ENCODE data around the gene PDE4D.

The PDE4D gene

GRCh38 chr5:59424515-59424914 is 469.0 kb downstream of the PDE4D start:
- no peak for DNase-seq (ENCODE audit: extremely low spot score)

GRCh38 chr5:59423021-59423420 is 470.5 kb downstream of the PDE4D start:
- TF ChIP-seq HDGF (IDR thresholded peaks at IDR 0.05; ENCODE audit: borderline replicate concordance) (no peak), LEF1 (IDR thresholded peaks at IDR 0.05; ENCODE audit: borderline replicate concordance) (no peak), L3MBTL2 (conservative IDR thresholded peaks at IDR 0.05) (no peak), CTBP1 (IDR thresholded peaks at IDR 0.05; ENCODE audit: borderline replicate concordance) (no peak), FOXA1 (IDR thresholded peaks at IDR 0.05) (no peak), SUZ12 (IDR thresholded peaks at IDR 0.05) (no peak), SP1 (IDR thresholded peaks at IDR 0.05) (no peak), PKNOX1 (IDR thresholded peaks at IDR 0.05) (no peak), BHLHE40 (IDR thresholded peaks at IDR 0.05; ENCODE audit: borderline replicate concordance) (no peak), FOXM1 (IDR thresholded peaks at IDR 0.05; ENCODE audit: borderline replicate concordance) (no peak), ARNT (IDR thresholded peaks at IDR 0.05) (no peak), FOXK2 (IDR thresholded peaks at IDR 0.05) (no peak), ELF4 (IDR thresholded peaks at IDR 0.05) (no peak), ZNF384 (IDR thresholded peaks at IDR 0.05) (no peak), TARDBP (IDR thresholded peaks at IDR 0.05) (no peak), NFRKB (IDR thresholded peaks at IDR 0.05) (no peak)
- POLR2A ChIA-PET = no interaction called here
- DNase-seq (ENCODE audit: extremely low spot score) = no peak
- CTCF ChIA-PET = no interaction called here

More at GRCh38 chr5:59424515-59424914, 469.0 kb downstream of the PDE4D start:
- TF ChIP-seq LEF1 (IDR thresholded peaks at IDR 0.05; ENCODE audit: borderline replicate concordance) = no peak
- no peak for TF ChIP-seq FOXK2 (IDR thresholded peaks at IDR 0.05)
- TF ChIP-seq SP1 (IDR thresholded peaks at IDR 0.05) = no peak
- TF ChIP-seq CTBP1 (IDR thresholded peaks at IDR 0.05; ENCODE audit: borderline replicate concordance) = no peak
- no peak for TF ChIP-seq NFRKB (IDR thresholded peaks at IDR 0.05)
- TF ChIP-seq FOXM1 (IDR thresholded peaks at IDR 0.05; ENCODE audit: borderline replicate concordance) = no peak
- no peak for TF ChIP-seq ZNF384 (IDR thresholded peaks at IDR 0.05)
- no peak for TF ChIP-seq FOXA1 (IDR thresholded peaks at IDR 0.05)
- TF ChIP-seq L3MBTL2 (conservative IDR thresholded peaks at IDR 0.05) = no peak
- TF ChIP-seq ELF4 (IDR thresholded peaks at IDR 0.05) = no peak
- TF ChIP-seq SUZ12 (IDR thresholded peaks at IDR 0.05) = no peak
- no peak for TF ChIP-seq TARDBP (IDR thresholded peaks at IDR 0.05)
- TF ChIP-seq ARNT (IDR thresholded peaks at IDR 0.05) = no peak
- TF ChIP-seq HDGF (IDR thresholded peaks at IDR 0.05; ENCODE audit: borderline replicate concordance) = no peak
- TF ChIP-seq PKNOX1 (IDR thresholded peaks at IDR 0.05) = no peak
- no peak for TF ChIP-seq BHLHE40 (IDR thresholded peaks at IDR 0.05; ENCODE audit: borderline replicate concordance)
- CTCF ChIA-PET = no interaction called here
- POLR2A ChIA-PET = no interaction called here

- DNase-seq (ENCODE audit: extremely low spot score) = no peak
- TF ChIP-seq FOXA1 (IDR thresholded peaks at IDR 0.05) (no peak), BHLHE40 (IDR thresholded peaks at IDR 0.05; ENCODE audit: borderline replicate concordance) (no peak), CTBP1 (IDR thresholded peaks at IDR 0.05; ENCODE audit: borderline replicate concordance) (no peak), L3MBTL2 (conservative IDR thresholded peaks at IDR 0.05) (no peak), SUZ12 (IDR thresholded peaks at IDR 0.05) (no peak), TARDBP (IDR thresholded peaks at IDR 0.05) (no peak), PKNOX1 (IDR thresholded peaks at IDR 0.05) (no peak), ZNF384 (IDR thresholded peaks at IDR 0.05) (no peak), FOXK2 (IDR thresholded peaks at IDR 0.05) (no peak), SP1 (IDR thresholded peaks at IDR 0.05) (no peak), FOXM1 (IDR thresholded peaks at IDR 0.05; ENCODE audit: borderline replicate concordance) (no peak), ELF4 (IDR thresholded peaks at IDR 0.05) (no peak), ARNT (IDR thresholded peaks at IDR 0.05) (no peak), HDGF (IDR thresholded peaks at IDR 0.05; ENCODE audit: borderline replicate concordance) (no peak), NFRKB (IDR thresholded peaks at IDR 0.05) (no peak), LEF1 (IDR thresholded peaks at IDR 0.05; ENCODE audit: borderline replicate concordance) (no peak)
- ChIA-PET POLR2A (no interaction called here), CTCF (no interaction called here)
These were observed 471.3 kb downstream of the PDE4D start for GRCh38 chr5:59421986-59422941.

- TF ChIP-seq SP1 (IDR thresholded peaks at IDR 0.05) (no peak), TARDBP (IDR thresholded peaks at IDR 0.05) (no peak), CTBP1 (IDR thresholded peaks at IDR 0.05; ENCODE audit: borderline replicate concordance) (no peak), ZNF384 (IDR thresholded peaks at IDR 0.05) (no peak), LEF1 (IDR thresholded peaks at IDR 0.05; ENCODE audit: borderline replicate concordance) (no peak), PKNOX1 (IDR thresholded peaks at IDR 0.05) (no peak), NFRKB (IDR thresholded peaks at IDR 0.05) (no peak), SUZ12 (IDR thresholded peaks at IDR 0.05) (no peak), FOXA1 (IDR thresholded peaks at IDR 0.05) (no peak), L3MBTL2 (conservative IDR thresholded peaks at IDR 0.05) (no peak), FOXM1 (IDR thresholded peaks at IDR 0.05; ENCODE audit: borderline replicate concordance) (no peak), FOXK2 (IDR thresholded peaks at IDR 0.05) (no peak), ARNT (IDR thresholded peaks at IDR 0.05) (no peak), HDGF (IDR thresholded peaks at IDR 0.05; ENCODE audit: borderline replicate concordance) (no peak), BHLHE40 (IDR thresholded peaks at IDR 0.05; ENCODE audit: borderline replicate concordance) (no peak), ELF4 (IDR thresholded peaks at IDR 0.05) (no peak)
These were observed 472.9 kb downstream of the PDE4D start for GRCh38 chr5:59420596-59420995.

More at GRCh38 chr5:59420596-59420995, 472.9 kb downstream of the PDE4D start:
- CTCF ChIA-PET = no interaction called here
- no peak for DNase-seq (ENCODE audit: extremely low spot score)
- POLR2A ChIA-PET = no interaction called here

All from HEK293T (cell line).